ENCODE results near the gene ARFGAP3. TPM values are rescaled to one million over a fixed set of nuclear protein-coding genes. Genes with fewer than 3 reads are reported as not detected.

ARFGAP3 gene
- total RNA-seq, 1 experiment from 2014 or later: 16.9 TPM

- TF ChIP-seq PREB (CRISPR knock-in tag; IDR thresholded peaks at IDR 0.05; ENCODE audit: borderline replicate concordance) (no peak), STAT6 (CRISPR knock-in tag; conservative IDR thresholded peaks at IDR 0.05; ENCODE audit: low read depth) (no peak), ARID4B (CRISPR knock-in tag; IDR thresholded peaks at IDR 0.05; ENCODE audit: borderline replicate concordance) (no peak)
- TF ChIP-seq, protein P1, sequence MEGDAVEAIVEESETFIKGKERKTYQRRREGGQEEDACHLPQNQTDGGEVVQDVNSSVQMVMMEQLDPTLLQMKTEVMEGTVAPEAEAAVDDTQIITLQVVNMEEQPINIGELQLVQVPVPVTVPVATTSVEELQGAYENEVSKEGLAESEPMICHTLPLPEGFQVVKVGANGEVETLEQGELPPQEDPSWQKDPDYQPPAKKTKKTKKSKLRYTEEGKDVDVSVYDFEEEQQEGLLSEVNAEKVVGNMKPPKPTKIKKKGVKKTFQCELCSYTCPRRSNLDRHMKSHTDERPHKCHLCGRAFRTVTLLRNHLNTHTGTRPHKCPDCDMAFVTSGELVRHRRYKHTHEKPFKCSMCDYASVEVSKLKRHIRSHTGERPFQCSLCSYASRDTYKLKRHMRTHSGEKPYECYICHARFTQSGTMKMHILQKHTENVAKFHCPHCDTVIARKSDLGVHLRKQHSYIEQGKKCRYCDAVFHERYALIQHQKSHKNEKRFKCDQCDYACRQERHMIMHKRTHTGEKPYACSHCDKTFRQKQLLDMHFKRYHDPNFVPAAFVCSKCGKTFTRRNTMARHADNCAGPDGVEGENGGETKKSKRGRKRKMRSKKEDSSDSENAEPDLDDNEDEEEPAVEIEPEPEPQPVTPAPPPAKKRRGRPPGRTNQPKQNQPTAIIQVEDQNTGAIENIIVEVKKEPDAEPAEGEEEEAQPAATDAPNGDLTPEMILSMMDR (IDR thresholded peaks at IDR 0.05): no peak
- TF ChIP-seq, protein P2, sequence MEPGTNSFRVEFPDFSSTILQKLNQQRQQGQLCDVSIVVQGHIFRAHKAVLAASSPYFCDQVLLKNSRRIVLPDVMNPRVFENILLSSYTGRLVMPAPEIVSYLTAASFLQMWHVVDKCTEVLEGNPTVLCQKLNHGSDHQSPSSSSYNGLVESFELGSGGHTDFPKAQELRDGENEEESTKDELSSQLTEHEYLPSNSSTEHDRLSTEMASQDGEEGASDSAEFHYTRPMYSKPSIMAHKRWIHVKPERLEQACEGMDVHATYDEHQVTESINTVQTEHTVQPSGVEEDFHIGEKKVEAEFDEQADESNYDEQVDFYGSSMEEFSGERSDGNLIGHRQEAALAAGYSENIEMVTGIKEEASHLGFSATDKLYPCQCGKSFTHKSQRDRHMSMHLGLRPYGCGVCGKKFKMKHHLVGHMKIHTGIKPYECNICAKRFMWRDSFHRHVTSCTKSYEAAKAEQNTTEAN (CRISPR knock-in tag; IDR thresholded peaks at IDR 0.05): no peak
- TF ChIP-seq, protein P3, sequence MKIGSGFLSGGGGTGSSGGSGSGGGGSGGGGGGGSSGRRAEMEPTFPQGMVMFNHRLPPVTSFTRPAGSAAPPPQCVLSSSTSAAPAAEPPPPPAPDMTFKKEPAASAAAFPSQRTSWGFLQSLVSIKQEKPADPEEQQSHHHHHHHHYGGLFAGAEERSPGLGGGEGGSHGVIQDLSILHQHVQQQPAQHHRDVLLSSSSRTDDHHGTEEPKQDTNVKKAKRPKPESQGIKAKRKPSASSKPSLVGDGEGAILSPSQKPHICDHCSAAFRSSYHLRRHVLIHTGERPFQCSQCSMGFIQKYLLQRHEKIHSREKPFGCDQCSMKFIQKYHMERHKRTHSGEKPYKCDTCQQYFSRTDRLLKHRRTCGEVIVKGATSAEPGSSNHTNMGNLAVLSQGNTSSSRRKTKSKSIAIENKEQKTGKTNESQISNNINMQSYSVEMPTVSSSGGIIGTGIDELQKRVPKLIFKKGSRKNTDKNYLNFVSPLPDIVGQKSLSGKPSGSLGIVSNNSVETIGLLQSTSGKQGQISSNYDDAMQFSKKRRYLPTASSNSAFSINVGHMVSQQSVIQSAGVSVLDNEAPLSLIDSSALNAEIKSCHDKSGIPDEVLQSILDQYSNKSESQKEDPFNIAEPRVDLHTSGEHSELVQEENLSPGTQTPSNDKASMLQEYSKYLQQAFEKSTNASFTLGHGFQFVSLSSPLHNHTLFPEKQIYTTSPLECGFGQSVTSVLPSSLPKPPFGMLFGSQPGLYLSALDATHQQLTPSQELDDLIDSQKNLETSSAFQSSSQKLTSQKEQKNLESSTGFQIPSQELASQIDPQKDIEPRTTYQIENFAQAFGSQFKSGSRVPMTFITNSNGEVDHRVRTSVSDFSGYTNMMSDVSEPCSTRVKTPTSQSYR (CRISPR knock-in tag; IDR thresholded peaks at IDR 0.05): no peak
- TF ChIP-seq, protein P4, sequence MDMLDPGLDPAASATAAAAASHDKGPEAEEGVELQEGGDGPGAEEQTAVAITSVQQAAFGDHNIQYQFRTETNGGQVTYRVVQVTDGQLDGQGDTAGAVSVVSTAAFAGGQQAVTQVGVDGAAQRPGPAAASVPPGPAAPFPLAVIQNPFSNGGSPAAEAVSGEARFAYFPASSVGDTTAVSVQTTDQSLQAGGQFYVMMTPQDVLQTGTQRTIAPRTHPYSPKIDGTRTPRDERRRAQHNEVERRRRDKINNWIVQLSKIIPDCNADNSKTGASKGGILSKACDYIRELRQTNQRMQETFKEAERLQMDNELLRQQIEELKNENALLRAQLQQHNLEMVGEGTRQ (CRISPR knock-in tag; IDR thresholded peaks at IDR 0.05): no peak
Observed at GRCh38 chr22:42862045-42862734, 5.1 kb upstream of the ARFGAP3 start (continued).

- peaks cover 3% of the 10 kb centered on the region; the same call in 1 of the 2 replicates for H3K4me1 Mint-ChIP-seq
- ChIA-PET POLR2A (no interaction called here), CTCF (no interaction called here)
- H3K4me3 Mint-ChIP-seq: no peak overlapping the region
- H3K9me3 Mint-ChIP-seq: peaks cover 7% of the 10 kb centered on the region
- no peaks in the 10 kb centered on the region for H3K36me3 Mint-ChIP-seq
- H3K27ac Mint-ChIP-seq: no peak overlapping the region
- ATAC-seq (no peak), DNase-seq (ENCODE audit: low spot score) (no peak)
- H3K27me3 Mint-ChIP-seq (ENCODE audit: low read depth): peaks cover 26% of the 10 kb centered on the region
- TF ChIP-seq, protein P5, sequence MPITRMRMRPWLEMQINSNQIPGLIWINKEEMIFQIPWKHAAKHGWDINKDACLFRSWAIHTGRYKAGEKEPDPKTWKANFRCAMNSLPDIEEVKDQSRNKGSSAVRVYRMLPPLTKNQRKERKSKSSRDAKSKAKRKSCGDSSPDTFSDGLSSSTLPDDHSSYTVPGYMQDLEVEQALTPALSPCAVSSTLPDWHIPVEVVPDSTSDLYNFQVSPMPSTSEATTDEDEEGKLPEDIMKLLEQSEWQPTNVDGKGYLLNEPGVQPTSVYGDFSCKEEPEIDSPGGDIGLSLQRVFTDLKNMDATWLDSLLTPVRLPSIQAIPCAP (CRISPR knock-in tag; IDR thresholded peaks at IDR 0.05): no peak
- TF ChIP-seq, protein P4 (CRISPR knock-in tag; IDR thresholded peaks at IDR 0.05): no peak
- TF ChIP-seq SOX15 (CRISPR knock-in tag; IDR thresholded peaks at IDR 0.05) (no peak), ZNF219 (CRISPR knock-in tag; IDR thresholded peaks at IDR 0.05; ENCODE audit: borderline replicate concordance) (no peak), IRF2 (CRISPR knock-in tag; IDR thresholded peaks at IDR 0.05; ENCODE audit: borderline replicate concordance, low read depth) (no peak), PREB (CRISPR knock-in tag; IDR thresholded peaks at IDR 0.05; ENCODE audit: borderline replicate concordance) (no peak), ZNF416 (CRISPR knock-in tag; IDR thresholded peaks at IDR 0.05) (no peak), CREM (CRISPR knock-in tag; IDR thresholded peaks at IDR 0.05) (no peak)
Observed at GRCh38 chr22:42860968-42861367, 3.9 kb upstream of the ARFGAP3 start.

Measured in WTC11 (cell line).